ENCODE measurements around the gene PLTP.
"Not testable (repeated sequence)": the region's sequence is repeated elsewhere in the genome, so short reads cannot be mapped to it uniquely, and the experiment has no call there.

The PLTP gene

GRCh38 chr20:45904583-45905504 is 7.1 kb downstream of the PLTP start:
- in situ Hi-C loops (cut with HindIII; ENCODE audit: low sequenced_read_pairs): no loop called here
- H3K4me3 ChIP-seq (ENCODE audit: low read depth, low read length): no peak overlapping the region
- no peak for DNase-seq (ENCODE audit: low read depth, low spot score)
- no peak for TF ChIP-seq CTCF (IDR thresholded peaks at IDR 0.05; ENCODE audit: low read depth, low read length)

- no peak for TF ChIP-seq CTCF (IDR thresholded peaks at IDR 0.05; ENCODE audit: low read depth, low read length)
- in situ Hi-C loops (cut with HindIII; ENCODE audit: low sequenced_read_pairs): no loop called here
- H3K4me3 ChIP-seq (ENCODE audit: low read depth, low read length): no peak overlapping the region
- DNase-seq (ENCODE audit: low read depth, low spot score): no peak
Measured at GRCh38 chr20:45902199-45902701, 9.7 kb downstream of the PLTP start.

GRCh38 chr20:45901332-45901731 is 10.6 kb downstream of the PLTP start:
- H3K4me3 ChIP-seq (ENCODE audit: low read depth, low read length); DNase-seq (ENCODE audit: low read depth, low spot score); in situ Hi-C loops (cut with HindIII; ENCODE audit: low sequenced_read_pairs): not testable (repeated sequence)

GRCh38 chr20:45899046-45899835 is 12.7 kb downstream of the PLTP start:
- no peak overlapping the region for H3K4me3 ChIP-seq (ENCODE audit: low read depth, low read length)
- no peak for DNase-seq (ENCODE audit: low read depth, low spot score)
- TF ChIP-seq CTCF (IDR thresholded peaks at IDR 0.05; ENCODE audit: low read depth, low read length): no peak
- in situ Hi-C loops (cut with HindIII; ENCODE audit: low sequenced_read_pairs): no loop called here

GRCh38 chr20:45898285-45898684 is 13.7 kb downstream of the PLTP start:
- no peak overlapping the region for H3K4me3 ChIP-seq (ENCODE audit: low read depth, low read length)
- DNase-seq (ENCODE audit: low read depth, low spot score): no peak
- in situ Hi-C loops (cut with HindIII; ENCODE audit: low sequenced_read_pairs): no loop called here
- no peak for TF ChIP-seq CTCF (IDR thresholded peaks at IDR 0.05; ENCODE audit: low read depth, low read length)

GRCh38 chr20:45897692-45898091 is 14.3 kb downstream of the PLTP start:
- no peak for DNase-seq (ENCODE audit: low read depth, low spot score)
- in situ Hi-C loops (cut with HindIII; ENCODE audit: low sequenced_read_pairs): no loop called here
- no peak for TF ChIP-seq CTCF (IDR thresholded peaks at IDR 0.05; ENCODE audit: low read depth, low read length)
- H3K4me3 ChIP-seq (ENCODE audit: low read depth, low read length): no peak overlapping the region
